Measurements from ENCODE around the gene ANKRD50. TPM values are rescaled to one million over a fixed set of nuclear protein-coding genes. Genes with fewer than 3 reads are reported as not detected.

The ANKRD50 gene
- total and polyA plus RNA-seq, 2 of the 13 experiments (the other 11 are each of a cell fraction or from before 2014, with no cell fraction given): 2.4 to 4.4 TPM

DNA sequence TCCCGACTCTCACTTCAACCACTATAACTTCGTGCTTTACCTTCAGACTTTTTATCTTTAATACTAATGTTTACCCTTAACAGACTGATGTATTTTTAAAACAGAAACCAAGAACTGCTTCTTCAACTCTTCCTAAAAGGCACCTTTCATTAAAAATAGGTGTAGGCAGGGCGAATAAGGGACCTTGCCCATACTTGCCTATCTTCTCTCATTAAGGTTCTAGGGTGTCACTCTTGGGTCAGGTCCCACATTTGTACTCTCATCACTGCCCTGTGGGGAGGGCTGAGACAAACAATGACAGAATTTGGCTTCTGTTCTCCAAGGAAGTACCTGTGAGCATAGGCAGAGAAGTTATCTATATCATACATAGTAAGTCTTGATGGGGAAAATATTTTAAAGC is 69.7 kb downstream of the ANKRD50 start:
- in situ Hi-C loops (cut with HindIII; ENCODE audit: extremely low pct_ligation_motif_present, low pct_unique_long_range_greater_than_20kb) (no loop called here), intact Hi-C loops (cut with micrococcal nuclease; ENCODE audit: unreplicated experiment) (no loop called here)
- no peaks in the 10 kb centered on the region for H3K9me3 ChIP-seq (ENCODE audit: low read length)
- DNase-seq (ENCODE audit: low spot score) (no peak), ATAC-seq (no peak), FAIRE-seq (no peak)
- no peak overlapping the region for H3K9ac ChIP-seq (ENCODE audit: insufficient read depth, low read depth, low read length)
- H3K36me3 ChIP-seq (replicated peaks in 1 of 2; ENCODE audit: control insufficient read depth in 1 of 2, insufficient read depth in 2 of 2, low read length in 2 of 2): no peaks in the 10 kb centered on the region
- H3K4me3 ChIP-seq (replicated peaks in 1 of 3; ENCODE audit: insufficient read depth in 1 of 3, low read depth in 2 of 3, low read length in 3 of 3): no peak overlapping the region
- no peaks in the 10 kb centered on the region for H4K20me1 ChIP-seq (ENCODE audit: insufficient read depth, low read length)
- no peaks in the 10 kb centered on the region for H3K79me2 ChIP-seq (ENCODE audit: insufficient read depth, low read length)
- TF ChIP-seq NFATC3 (CRISPR knock-in tag; IDR thresholded peaks at IDR 0.05): no peak
- TF ChIP-seq ZNF616 (CRISPR knock-in tag; IDR thresholded peaks at IDR 0.05; ENCODE audit: low read depth): no peak
- no peak for TF ChIP-seq DPF2 (CRISPR knock-in tag; IDR thresholded peaks at IDR 0.05; ENCODE audit: borderline replicate concordance, low read depth)
- TF ChIP-seq MTA1 (CRISPR knock-in tag; IDR thresholded peaks at IDR 0.05; ENCODE audit: borderline replicate concordance): no peak
- TF ChIP-seq REL (CRISPR knock-in tag; conservative IDR thresholded peaks at IDR 0.05): no peak
- no peak for TF ChIP-seq ZNF496 (CRISPR knock-in tag; IDR thresholded peaks at IDR 0.05; ENCODE audit: insufficient replicate concordance)
- no peak for TF ChIP-seq YEATS2 (CRISPR knock-in tag; IDR thresholded peaks at IDR 0.05; ENCODE audit: borderline replicate concordance)
- no peak for TF ChIP-seq ZNF576 (CRISPR knock-in tag; IDR thresholded peaks at IDR 0.05)
- TF ChIP-seq SPEN (CRISPR knock-in tag; IDR thresholded peaks at IDR 0.05; ENCODE audit: low read depth): no peak
- no peak for TF ChIP-seq ZNF557 (CRISPR knock-in tag; IDR thresholded peaks at IDR 0.05)
- TF ChIP-seq RARG (CRISPR knock-in tag; IDR thresholded peaks at IDR 0.05; ENCODE audit: low read depth): no peak
- no peak for TF ChIP-seq KLF13 (CRISPR knock-in tag; IDR thresholded peaks at IDR 0.05)
- no peak for TF ChIP-seq E2F1 (CRISPR knock-in tag; IDR thresholded peaks at IDR 0.05)
- H3K4me1 ChIP-seq (ENCODE audit: insufficient read depth, low read length): no peaks in the 10 kb centered on the region
- POLR2A ChIA-PET: no interaction called here
- H3K27ac ChIP-seq (ENCODE audit: extremely low read length, insufficient read depth, low read length): no peak overlapping the region
- no peak overlapping the region for H2AFZ ChIP-seq (ENCODE audit: low read length)
- H3K4me2 ChIP-seq (ENCODE audit: low read depth, low read length): no peak overlapping the region
- CTCF ChIA-PET (ENCODE audit: low intra/inter-chr PET ratio, low total read pairs): no interaction called here
- no TSS peak for BruUV-seq (replicated peaks)
- H3K27me3 ChIP-seq (ENCODE audit: control insufficient read depth in 1 of 2, insufficient read depth in 2 of 2, low read length in 2 of 2): no peaks in the 10 kb centered on the region; a peak in 1 of 5 replicates
- WGBS (ENCODE audit: low lambda C conversion rate): 61% methylated on average over 3 of the region's 3 CpGs
